ENCODE data around the gene SDR9C7. TPM values are rescaled to one million over a fixed set of nuclear protein-coding genes. Genes with fewer than 3 reads are reported as not detected.

SDR9C7 gene
- total RNA-seq, 3 donors from 2014 or later (not counting 1 experiment from before 2014, with no cell fraction given), result 0.20 TPM; not detected in 2

GRCh38 chr12:56877195-56878009 is 56.8 kb downstream of the SDR9C7 start:
- H3K36me3 ChIP-seq (ENCODE audit: control insufficient read depth, insufficient read depth, low read length), result no peaks in the 10 kb centered on the region
- peaks cover 3 to 4% of the 10 kb centered on the region in 2 donors for H3K9me3 Mint-ChIP-seq
- intact Hi-C loops (cut with micrococcal nuclease), result no loop called here
- H3K27ac Mint-ChIP-seq, result no peak overlapping the region
- H3K36me3 Mint-ChIP-seq, result peaks cover 4% of the 10 kb centered on the region
- H3K9me3 ChIP-seq (ENCODE audit: control insufficient read depth, insufficient read depth, low read length), result peaks cover 6% of the 10 kb centered on the region
- 54% methylated on average over 1 of the region's 1 CpG for WGBS (ENCODE audit: insufficient coverage)
- H3K27ac ChIP-seq (ENCODE audit: low read length), result no peak overlapping the region
- H3K27me3 ChIP-seq (ENCODE audit: control insufficient read depth, insufficient read depth, low read length), result no peaks in the 10 kb centered on the region
- no peaks in the 10 kb centered on the region for H3K4me1 ChIP-seq (ENCODE audit: control insufficient read depth, insufficient read depth, low read length)
- H3K4me1 Mint-ChIP-seq, result no peaks in the 10 kb centered on the region
- no peak overlapping the region for H3K4me3 ChIP-seq (ENCODE audit: low read length)
- no peak for TF ChIP-seq CTCF (IDR thresholded peaks at IDR 0.05)
- H3K4me3 Mint-ChIP-seq, result no peak overlapping the region
- peaks cover 4 to 13% of the 10 kb centered on the region in 2 donors for H3K27me3 Mint-ChIP-seq (ENCODE audit: low read depth in 2 of 2)
- ATAC-seq (no peak), DNase-seq (no peak)

- no peaks in the 10 kb centered on the region for H3K9me3 Mint-ChIP-seq
- Histone ChIP-seq H3K4me1 (ENCODE audit: control insufficient read depth, insufficient read depth, low read length) (no peaks in the 10 kb centered on the region), H3K36me3 (ENCODE audit: control insufficient read depth, insufficient read depth, low read length) (no peaks in the 10 kb centered on the region), H3K9me3 (ENCODE audit: control insufficient read depth, insufficient read depth, low read length) (no peaks in the 10 kb centered on the region), H3K4me3 (ENCODE audit: low read length) (no peak overlapping the region), H3K27me3 (ENCODE audit: control insufficient read depth, insufficient read depth, low read length) (no peaks in the 10 kb centered on the region), H3K27ac (ENCODE audit: low read length) (no peak overlapping the region)
- no peak for TF ChIP-seq CTCF (IDR thresholded peaks at IDR 0.05)
- no CpG with 5 or more reads among the region's 1 CpG for WGBS (ENCODE audit: insufficient coverage)
- ATAC-seq (no peak), DNase-seq (no peak)
- no peak overlapping the region for H3K27ac Mint-ChIP-seq
- intact Hi-C loops (cut with micrococcal nuclease), result no loop called here
- H3K4me3 Mint-ChIP-seq, result no peak overlapping the region
- H3K4me1 Mint-ChIP-seq, result no peaks in the 10 kb centered on the region
- H3K36me3 Mint-ChIP-seq, result no peaks in the 10 kb centered on the region
- peaks cover 4 to 6% of the 10 kb centered on the region in 2 donors for H3K27me3 Mint-ChIP-seq (ENCODE audit: low read depth in 2 of 2)
These were observed 59.4 kb downstream of the SDR9C7 start for GRCh38 chr12:56874821-56875220.

GRCh38 chr12:56873382-56873781 is 60.8 kb downstream of the SDR9C7 start:
- H3K9me3 Mint-ChIP-seq, result no peaks in the 10 kb centered on the region
- no peak overlapping the region for H3K4me3 Mint-ChIP-seq
- no CpG with 5 or more reads among the region's 1 CpG for WGBS (ENCODE audit: insufficient coverage)
- H3K4me1 ChIP-seq (ENCODE audit: control insufficient read depth, insufficient read depth, low read length), result no peaks in the 10 kb centered on the region
- no peaks in the 10 kb centered on the region for H3K36me3 ChIP-seq (ENCODE audit: control insufficient read depth, insufficient read depth, low read length)
- no peaks in the 10 kb centered on the region for H3K36me3 Mint-ChIP-seq
- no peak overlapping the region for H3K27ac Mint-ChIP-seq
- no peak for DNase-seq
- peaks cover 6 to 7% of the 10 kb centered on the region in 2 donors for H3K27me3 Mint-ChIP-seq (ENCODE audit: low read depth in 2 of 2)
- ATAC-seq, result no peak
- H3K27ac ChIP-seq (ENCODE audit: low read length), result no peak overlapping the region
- H3K27me3 ChIP-seq (ENCODE audit: control insufficient read depth, insufficient read depth, low read length), result no peaks in the 10 kb centered on the region
- no peak for TF ChIP-seq CTCF (IDR thresholded peaks at IDR 0.05)
- no peak overlapping the region for H3K4me3 ChIP-seq (ENCODE audit: low read length)
- intact Hi-C loops (cut with micrococcal nuclease), result no loop called here
- H3K4me1 Mint-ChIP-seq, result no peaks in the 10 kb centered on the region
- no peaks in the 10 kb centered on the region for H3K9me3 ChIP-seq (ENCODE audit: control insufficient read depth, insufficient read depth, low read length)

Other genes with a start within 250 kb of the SDR9C7 start
- gene PTGES3, start 246.1 kb downstream of the SDR9C7 start, total RNA-seq, result 10 to 100 TPM; 79.2 to 93.8 (median 93.4) TPM
- 100 to 1,000 TPM; 644 to 785 (median 695) TPM for gene NACA, start 209.1 kb downstream of the SDR9C7 start, total RNA-seq
- gene PRIM1, start 182.1 kb downstream of the SDR9C7 start, total RNA-seq, result 10 to 100 TPM; 10.1 to 11.9 (median 10.4) TPM
- 1 to 10 TPM in 1 of 3 donors, under 1 TPM in 1, not detected in 1; 0.16 to 1.4 TPM for gene HSD17B6, start 171.1 kb downstream of the SDR9C7 start, total RNA-seq
- 1 to 10 TPM; 1.3 to 2.3 (median 1.6) TPM for gene RDH16, start 23.2 kb upstream of the SDR9C7 start, total RNA-seq
- gene ZBTB39, start 72.1 kb upstream of the SDR9C7 start, total RNA-seq, result 10 to 100 TPM in 2 of 3 donors, 1 to 10 TPM in 1; 9.5 to 17.6 (median 12.5) TPM
- gene TAC3, start 82.1 kb upstream of the SDR9C7 start, total RNA-seq, result not detected
- 1 to 10 TPM in 1 of 3 donors, not detected in 2; 1.1 TPM for gene MYO1A, start 115.7 kb upstream of the SDR9C7 start, total RNA-seq
- gene NEMP1, start 144.4 kb upstream of the SDR9C7 start, total RNA-seq, result 10 to 100 TPM; 11.1 to 16.7 (median 12.1) TPM
- 1 to 10 TPM; 4.2 to 7.0 (median 5.4) TPM for gene NAB2, start 154.7 kb upstream of the SDR9C7 start, total RNA-seq
- gene STAT6, start 177.0 kb upstream of the SDR9C7 start, total RNA-seq, result 100 to 1,000 TPM; 277 to 340 (median 319) TPM
- 10 to 100 TPM in 1 of 3 donors, 1 to 10 TPM in 2; 6.7 to 13.1 (median 9.5) TPM for gene LRP1, start 194.1 kb upstream of the SDR9C7 start, total RNA-seq
- gene LRP1-AS, start 213.2 kb upstream of the SDR9C7 start, total RNA-seq, result not detected